ENCODE results near the gene LRRC36. TPM values are rescaled to one million over a fixed set of nuclear protein-coding genes. Genes with fewer than 3 reads are reported as not detected.

The LRRC36 gene
- total and polyA plus RNA-seq, 2 of the 13 experiments (the other 11 are each of a cell fraction or from before 2014, with no cell fraction given), result 0.12 to 0.15 TPM

DNA sequence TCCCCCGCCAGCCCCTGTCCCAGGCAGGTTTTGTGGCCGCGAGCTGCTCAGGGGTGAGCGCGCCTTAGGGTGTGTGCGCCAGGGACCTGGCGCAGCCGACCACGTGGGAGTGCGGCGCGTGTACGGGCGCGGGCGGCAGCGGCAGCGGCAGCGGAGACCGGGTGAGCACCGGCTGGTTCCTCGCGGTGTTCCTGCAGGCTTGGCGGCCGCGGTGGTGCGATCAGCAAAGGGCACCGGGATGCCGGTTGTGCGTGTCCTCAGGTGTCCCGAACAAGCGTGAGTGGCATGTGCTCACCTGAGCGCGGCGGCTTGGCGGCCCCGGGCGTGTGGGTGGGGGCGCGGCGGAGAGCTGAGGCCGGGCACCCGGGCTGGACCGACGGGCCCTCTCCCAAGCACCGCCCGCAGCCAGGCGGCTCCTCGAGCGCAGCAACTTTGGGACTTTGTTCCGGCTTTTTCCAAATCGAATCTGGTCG lies 103.9 kb downstream of the LRRC36 start (continued):
- TF ChIP-seq ZNF543 (CRISPR knock-in tag; IDR thresholded peaks at IDR 0.05) (peak; percentile 84; the same call in 1 of the 2 replicates), CC2D1A (CRISPR knock-in tag; IDR thresholded peaks at IDR 0.05) (no peak), ZNF607 (CRISPR knock-in tag; IDR thresholded peaks at IDR 0.05; ENCODE audit: borderline replicate concordance) (no peak; the same call in 1 of the 2 replicates), CREB1 (IDR thresholded peaks at IDR 0.05) (no peak), CREB1 (CRISPR knock-in tag; IDR thresholded peaks at IDR 0.05) (no peak), HNRNPH1 (optimal IDR thresholded peaks at IDR 0.05; ENCODE audit: low read depth, low read length) (no peak), CEBPG (CRISPR knock-in tag; IDR thresholded peaks at IDR 0.05) (no peak), RBAK (CRISPR knock-in tag; IDR thresholded peaks at IDR 0.05) (no peak), NFE2L1 (CRISPR knock-in tag; IDR thresholded peaks at IDR 0.05; ENCODE audit: borderline replicate concordance) (0 out of 2 replicates have a peak, but pooled peaks have one; percentile 72), MEIS2 (CRISPR knock-in tag; IDR thresholded peaks at IDR 0.05) (peak; percentile 87), ZNF329 (CRISPR knock-in tag; IDR thresholded peaks at IDR 0.05; ENCODE audit: low read depth) (no peak; the same call in 1 of the 2 replicates), NONO (IDR thresholded peaks at IDR 0.05) (no peak), NONO (CRISPR knock-in tag; conservative IDR thresholded peaks at IDR 0.05) (peak; percentile 55; the same call in 1 of the 2 replicates)
- TF ChIP-seq, protein P1, sequence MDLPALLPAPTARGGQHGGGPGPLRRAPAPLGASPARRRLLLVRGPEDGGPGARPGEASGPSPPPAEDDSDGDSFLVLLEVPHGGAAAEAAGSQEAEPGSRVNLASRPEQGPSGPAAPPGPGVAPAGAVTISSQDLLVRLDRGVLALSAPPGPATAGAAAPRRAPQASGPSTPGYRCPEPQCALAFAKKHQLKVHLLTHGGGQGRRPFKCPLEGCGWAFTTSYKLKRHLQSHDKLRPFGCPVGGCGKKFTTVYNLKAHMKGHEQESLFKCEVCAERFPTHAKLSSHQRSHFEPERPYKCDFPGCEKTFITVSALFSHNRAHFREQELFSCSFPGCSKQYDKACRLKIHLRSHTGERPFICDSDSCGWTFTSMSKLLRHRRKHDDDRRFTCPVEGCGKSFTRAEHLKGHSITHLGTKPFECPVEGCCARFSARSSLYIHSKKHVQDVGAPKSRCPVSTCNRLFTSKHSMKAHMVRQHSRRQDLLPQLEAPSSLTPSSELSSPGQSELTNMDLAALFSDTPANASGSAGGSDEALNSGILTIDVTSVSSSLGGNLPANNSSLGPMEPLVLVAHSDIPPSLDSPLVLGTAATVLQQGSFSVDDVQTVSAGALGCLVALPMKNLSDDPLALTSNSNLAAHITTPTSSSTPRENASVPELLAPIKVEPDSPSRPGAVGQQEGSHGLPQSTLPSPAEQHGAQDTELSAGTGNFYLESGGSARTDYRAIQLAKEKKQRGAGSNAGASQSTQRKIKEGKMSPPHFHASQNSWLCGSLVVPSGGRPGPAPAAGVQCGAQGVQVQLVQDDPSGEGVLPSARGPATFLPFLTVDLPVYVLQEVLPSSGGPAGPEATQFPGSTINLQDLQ (CRISPR knock-in tag; IDR thresholded peaks at IDR 0.05), result no peak
- TF ChIP-seq, protein P2, sequence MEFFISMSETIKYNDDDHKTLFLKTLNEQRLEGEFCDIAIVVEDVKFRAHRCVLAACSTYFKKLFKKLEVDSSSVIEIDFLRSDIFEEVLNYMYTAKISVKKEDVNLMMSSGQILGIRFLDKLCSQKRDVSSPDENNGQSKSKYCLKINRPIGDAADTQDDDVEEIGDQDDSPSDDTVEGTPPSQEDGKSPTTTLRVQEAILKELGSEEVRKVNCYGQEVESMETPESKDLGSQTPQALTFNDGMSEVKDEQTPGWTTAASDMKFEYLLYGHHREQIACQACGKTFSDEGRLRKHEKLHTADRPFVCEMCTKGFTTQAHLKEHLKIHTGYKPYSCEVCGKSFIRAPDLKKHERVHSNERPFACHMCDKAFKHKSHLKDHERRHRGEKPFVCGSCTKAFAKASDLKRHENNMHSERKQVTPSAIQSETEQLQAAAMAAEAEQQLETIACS (CRISPR knock-in tag; IDR thresholded peaks at IDR 0.05), result 0 out of 2 replicates have a peak, but pooled peaks have one; percentile 18
- TF ChIP-seq, protein P3, sequence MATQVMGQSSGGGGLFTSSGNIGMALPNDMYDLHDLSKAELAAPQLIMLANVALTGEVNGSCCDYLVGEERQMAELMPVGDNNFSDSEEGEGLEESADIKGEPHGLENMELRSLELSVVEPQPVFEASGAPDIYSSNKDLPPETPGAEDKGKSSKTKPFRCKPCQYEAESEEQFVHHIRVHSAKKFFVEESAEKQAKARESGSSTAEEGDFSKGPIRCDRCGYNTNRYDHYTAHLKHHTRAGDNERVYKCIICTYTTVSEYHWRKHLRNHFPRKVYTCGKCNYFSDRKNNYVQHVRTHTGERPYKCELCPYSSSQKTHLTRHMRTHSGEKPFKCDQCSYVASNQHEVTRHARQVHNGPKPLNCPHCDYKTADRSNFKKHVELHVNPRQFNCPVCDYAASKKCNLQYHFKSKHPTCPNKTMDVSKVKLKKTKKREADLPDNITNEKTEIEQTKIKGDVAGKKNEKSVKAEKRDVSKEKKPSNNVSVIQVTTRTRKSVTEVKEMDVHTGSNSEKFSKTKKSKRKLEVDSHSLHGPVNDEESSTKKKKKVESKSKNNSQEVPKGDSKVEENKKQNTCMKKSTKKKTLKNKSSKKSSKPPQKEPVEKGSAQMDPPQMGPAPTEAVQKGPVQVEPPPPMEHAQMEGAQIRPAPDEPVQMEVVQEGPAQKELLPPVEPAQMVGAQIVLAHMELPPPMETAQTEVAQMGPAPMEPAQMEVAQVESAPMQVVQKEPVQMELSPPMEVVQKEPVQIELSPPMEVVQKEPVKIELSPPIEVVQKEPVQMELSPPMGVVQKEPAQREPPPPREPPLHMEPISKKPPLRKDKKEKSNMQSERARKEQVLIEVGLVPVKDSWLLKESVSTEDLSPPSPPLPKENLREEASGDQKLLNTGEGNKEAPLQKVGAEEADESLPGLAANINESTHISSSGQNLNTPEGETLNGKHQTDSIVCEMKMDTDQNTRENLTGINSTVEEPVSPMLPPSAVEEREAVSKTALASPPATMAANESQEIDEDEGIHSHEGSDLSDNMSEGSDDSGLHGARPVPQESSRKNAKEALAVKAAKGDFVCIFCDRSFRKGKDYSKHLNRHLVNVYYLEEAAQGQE (IDR thresholded peaks at IDR 0.05; ENCODE audit: borderline replicate concordance in 1 of 2, low read depth in 1 of 2, low read length in 2 of 2), result no peak
- TF ChIP-seq, protein P4, sequence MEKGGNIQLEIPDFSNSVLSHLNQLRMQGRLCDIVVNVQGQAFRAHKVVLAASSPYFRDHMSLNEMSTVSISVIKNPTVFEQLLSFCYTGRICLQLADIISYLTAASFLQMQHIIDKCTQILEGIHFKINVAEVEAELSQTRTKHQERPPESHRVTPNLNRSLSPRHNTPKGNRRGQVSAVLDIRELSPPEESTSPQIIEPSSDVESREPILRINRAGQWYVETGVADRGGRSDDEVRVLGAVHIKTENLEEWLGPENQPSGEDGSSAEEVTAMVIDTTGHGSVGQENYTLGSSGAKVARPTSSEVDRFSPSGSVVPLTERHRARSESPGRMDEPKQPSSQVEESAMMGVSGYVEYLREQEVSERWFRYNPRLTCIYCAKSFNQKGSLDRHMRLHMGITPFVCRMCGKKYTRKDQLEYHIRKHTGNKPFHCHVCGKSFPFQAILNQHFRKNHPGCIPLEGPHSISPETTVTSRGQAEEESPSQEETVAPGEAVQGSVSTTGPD (CRISPR knock-in tag; IDR thresholded peaks at IDR 0.05), result no peak
- TF ChIP-seq, protein P5, sequence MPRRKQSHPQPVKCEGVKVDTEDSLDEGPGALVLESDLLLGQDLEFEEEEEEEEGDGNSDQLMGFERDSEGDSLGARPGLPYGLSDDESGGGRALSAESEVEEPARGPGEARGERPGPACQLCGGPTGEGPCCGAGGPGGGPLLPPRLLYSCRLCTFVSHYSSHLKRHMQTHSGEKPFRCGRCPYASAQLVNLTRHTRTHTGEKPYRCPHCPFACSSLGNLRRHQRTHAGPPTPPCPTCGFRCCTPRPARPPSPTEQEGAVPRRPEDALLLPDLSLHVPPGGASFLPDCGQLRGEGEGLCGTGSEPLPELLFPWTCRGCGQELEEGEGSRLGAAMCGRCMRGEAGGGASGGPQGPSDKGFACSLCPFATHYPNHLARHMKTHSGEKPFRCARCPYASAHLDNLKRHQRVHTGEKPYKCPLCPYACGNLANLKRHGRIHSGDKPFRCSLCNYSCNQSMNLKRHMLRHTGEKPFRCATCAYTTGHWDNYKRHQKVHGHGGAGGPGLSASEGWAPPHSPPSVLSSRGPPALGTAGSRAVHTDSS (CRISPR knock-in tag; conservative IDR thresholded peaks at IDR 0.05), result no peak
- TF ChIP-seq, protein P6, sequence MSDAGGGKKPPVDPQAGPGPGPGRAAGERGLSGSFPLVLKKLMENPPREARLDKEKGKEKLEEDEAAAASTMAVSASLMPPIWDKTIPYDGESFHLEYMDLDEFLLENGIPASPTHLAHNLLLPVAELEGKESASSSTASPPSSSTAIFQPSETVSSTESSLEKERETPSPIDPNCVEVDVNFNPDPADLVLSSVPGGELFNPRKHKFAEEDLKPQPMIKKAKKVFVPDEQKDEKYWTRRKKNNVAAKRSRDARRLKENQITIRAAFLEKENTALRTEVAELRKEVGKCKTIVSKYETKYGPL (CRISPR knock-in tag; IDR thresholded peaks at IDR 0.05), result peak; percentile 60; the same call in 1 of the 2 replicates
